Gastrocnemius medialis (tissue), 4 donors: ENCODE measurements around the gene OLFML2A. TPM values are rescaled to one million over a fixed set of nuclear protein-coding genes. Genes with fewer than 3 reads are reported as not detected.
A peak's percentile ranks its signal among the peaks of the same experiment; 100 is the strongest.

Source experiments
- ATAC-seq, 2 donors: fragments of 150-250 bp; one replicate each; pipeline ENCODE4 v1.9.1; 2016
- DNase-seq, 2 donors: peaks; one replicate each; pipeline ENCODE4 v3.0.0-alpha.2; 2019
- H3K27ac ChIP-seq, 4 donors: fragments of 200-600 bp; sonication (generic); 1 replicate in 1 of 4; 2 replicates in 3 of 4; pipeline ENCODE4 v1.5.1; 2016 to 2018; ENCODE audit warnings: mild to moderate bottlenecking in 2 of 4, moderate library complexity in 1 of 4
- H3K27me3 ChIP-seq, 3 donors: fragments of 200-600 bp; sonication (generic) in 2 of 3; 1 replicate in 1 of 3; 2 replicates in 2 of 3; pipeline versions ENCODE4 v1.5.1 to v1.6.0; 2016 to 2019; ENCODE audit warnings: mild to moderate bottlenecking in 1 of 3, moderate library complexity in 1 of 3
- H3K36me3 ChIP-seq, 2 donors: fragments of 200-600 bp; sonication (generic) in 1 of 2; one replicate each; pipeline ENCODE4 v1.5.1; 2017 to 2018
- H3K4me1 ChIP-seq, 2 donors: fragments of 200-600 bp; sonication (generic) in 1 of 2; one replicate each; pipeline ENCODE4 v1.5.1; 2016 to 2017; ENCODE audit warnings: mild to moderate bottlenecking in 2 of 2
- H3K4me3 ChIP-seq, 4 donors: fragments of 200-600 bp; sonication (generic) in 3 of 4; 1 replicate in 1 of 4; 2 replicates in 3 of 4; pipeline ENCODE4 v1.5.1; 2016 to 2019; ENCODE audit warnings: mild to moderate bottlenecking in 2 of 4
- H3K9me3 ChIP-seq, 3 donors: fragments of 200-600 bp; sonication (generic) in 2 of 3; 1 replicate in 1 of 3; 2 replicates in 2 of 3; pipeline ENCODE4 v1.5.1; 2016 to 2019
- CTCF ChIP-seq, 5 experiments: fragments of 450-650 bp in 3 of 5; fragments of 200-600 bp in 2 of 5; sonication (generic) in 2 of 5; IDR thresholded peaks in 4 of 5; conservative IDR thresholded peaks in 1 of 5; 1 replicate in 4 of 5; 2 replicates in 1 of 5; pipeline ENCODE4 v1.5.1; 2016 to 2019; ENCODE audit warnings: antibody characterized with exemption in 5 of 5, mild to moderate bottlenecking in 3 of 5, moderate library complexity in 3 of 5
- POLR2A ChIP-seq, 2 donors: fragments of 450-650 bp; IDR thresholded peaks; one replicate each; pipeline ENCODE4 v1.6.1; 2017; ENCODE audit warnings: antibody characterized with exemption in 2 of 2, mild to moderate bottlenecking in 2 of 2, moderate library complexity in 2 of 2
- in situ Hi-C, 4 donors: fragments of 200-750 bp; cut with MboI; loops; one replicate each; pipeline versions ENCODE4 v1.15.0 to v1.8.0; 2017; ENCODE audit warnings: low sequenced_read_pairs in 4 of 4
- intact Hi-C: fragments of 100-400 bp; cut with DNase I; formaldehyde crosslinking; loops from one replicate; pipeline ENCODE4 v1.15.1; 2023; ENCODE audit warnings: low total_unique reads
- total RNA-seq, 4 donors: library from RNA; depleted of rRNA; stranded (reverse); fragments of >200 nt; gene quantifications; one replicate each; pipeline versions ENCODE4 v1.1.0 to v1.2.3, GENCODE V29; 2016

The OLFML2A gene
- total RNA-seq, 4 donors from 2014 or later, result 6.9 to 48.0 (median 32.8) TPM

- ATAC-seq, result no peak
- no peak for TF ChIP-seq CTCF (IDR thresholded peaks at IDR 0.05 in 4 of 5, conservative IDR thresholded peaks at IDR 0.05 in 1 of 5)
- TF ChIP-seq POLR2A (IDR thresholded peaks at IDR 0.05), result no peak
- Histone ChIP-seq H3K27me3 (no peaks in the 10 kb centered on the region), H3K36me3 (no peaks in the 10 kb centered on the region), H3K9me3 (no peaks in the 10 kb centered on the region), H3K4me3 (no peak overlapping the region), H3K4me1 (peaks cover 6% of the 10 kb centered on the region in 2 donors), H3K27ac (no peak overlapping the region)
- no peak for DNase-seq
- in situ Hi-C loops, result no loop called here
- intact Hi-C loops, result no loop called here
These were observed 33.0 kb downstream of the OLFML2A start for GRCh38 chr9:124809741-124810500.

GRCh38 chr9:124810663-124811355 is 33.9 kb downstream of the OLFML2A start:
- intact Hi-C loops (no loop called here), in situ Hi-C loops (no loop called here)
- Histone ChIP-seq H3K9me3 (no peaks in the 10 kb centered on the region), H3K4me1 (no peaks in the 10 kb centered on the region), H3K4me3 (no peak overlapping the region), H3K27ac (no peak overlapping the region), H3K36me3 (no peaks in the 10 kb centered on the region), H3K27me3 (no peaks in the 10 kb centered on the region)
- ATAC-seq (peak in 1 of 2 donors; percentile 27), DNase-seq (no peak)
- TF ChIP-seq CTCF (IDR thresholded peaks at IDR 0.05 in 4 of 5, conservative IDR thresholded peaks at IDR 0.05 in 1 of 5) (no peak), POLR2A (IDR thresholded peaks at IDR 0.05) (no peak)

- no peak for ATAC-seq
- in situ Hi-C loops, result no loop called here
- H3K36me3 ChIP-seq, result no peaks in the 10 kb centered on the region
- DNase-seq, result no peak
- no peak overlapping the region for H3K27ac ChIP-seq
- TF ChIP-seq POLR2A (IDR thresholded peaks at IDR 0.05) (no peak), CTCF (IDR thresholded peaks at IDR 0.05 in 4 of 5, conservative IDR thresholded peaks at IDR 0.05 in 1 of 5) (no peak)
- no peak overlapping the region for H3K4me3 ChIP-seq
- H3K4me1 ChIP-seq, result no peaks in the 10 kb centered on the region
- H3K27me3 ChIP-seq, result no peaks in the 10 kb centered on the region
- H3K9me3 ChIP-seq, result no peaks in the 10 kb centered on the region
- intact Hi-C loops, result no loop called here
These were observed 35.5 kb downstream of the OLFML2A start for GRCh38 chr9:124812441-124812876.

GRCh38 chr9:124813041-124813440 is 36.1 kb downstream of the OLFML2A start:
- in situ Hi-C loops (no loop called here), intact Hi-C loops (no loop called here)
- Histone ChIP-seq H3K9me3 (no peaks in the 10 kb centered on the region), H3K27ac (no peak overlapping the region), H3K27me3 (no peaks in the 10 kb centered on the region), H3K36me3 (no peaks in the 10 kb centered on the region), H3K4me3 (no peak overlapping the region), H3K4me1 (no peaks in the 10 kb centered on the region)
- DNase-seq, result no peak
- TF ChIP-seq CTCF (IDR thresholded peaks at IDR 0.05 in 4 of 5, conservative IDR thresholded peaks at IDR 0.05 in 1 of 5) (no peak), POLR2A (IDR thresholded peaks at IDR 0.05) (no peak)
- ATAC-seq, result no peak
